NT2/D1 (cell line): Measurements from ENCODE around the gene ELP5.
A peak's percentile ranks its signal among the peaks of the same experiment; 100 is the strongest.

ENCODE experiments used
- DNase-seq: peaks from one replicate; pipeline ENCODE4 v3.0.0-alpha.2; 2011; ENCODE audit warnings: low read depth, low spot score
- H3K27me3 ChIP-seq: 2 replicates; pipeline ENCODE4 v1.6.0; 2011; ENCODE audit warnings: mild to moderate bottlenecking; ENCODE audit not compliant: insufficient read length, insufficient read depth
- H3K36me3 ChIP-seq: 2 replicates; pipeline ENCODE4 v1.6.1; 2011; ENCODE audit warnings: mild to moderate bottlenecking, low read length, mixed read lengths; ENCODE audit not compliant: insufficient read depth, insufficient read length
- H3K4me1 ChIP-seq: 2 replicates; pipeline ENCODE4 v1.5.1; 2011; ENCODE audit not compliant: insufficient read depth, insufficient read length
- H3K4me3 ChIP-seq: 2 replicates; pipeline ENCODE4 v1.5.1; 2011; ENCODE audit warnings: low read depth; ENCODE audit not compliant: insufficient read length
- H3K9ac ChIP-seq: 2 replicates; pipeline ENCODE4 v1.6.0; 2011; ENCODE audit warnings: low read depth; ENCODE audit not compliant: insufficient read length
- H3K9me3 ChIP-seq: 2 replicates; pipeline ENCODE4 v1.5.1; 2011; ENCODE audit warnings: mild to moderate bottlenecking, low read length; ENCODE audit not compliant: insufficient read depth
- SUZ12 ChIP-seq: IDR thresholded peaks from 2 replicates; pipeline ENCODE4 v1.6.1; 2011; ENCODE audit not compliant: insufficient read length, insufficient read depth; ENCODE audit errors: extremely low read depth
- YY1 ChIP-seq: IDR thresholded peaks from 2 replicates; pipeline ENCODE4 v1.6.1; 2011; ENCODE audit not compliant: insufficient read length, insufficient read depth
- ZNF274 ChIP-seq: IDR thresholded peaks from 2 replicates; pipeline ENCODE4 v1.6.1; 2011; ENCODE audit warnings: mild to moderate bottlenecking, low read depth, low read length

The ELP5 gene

DNA sequence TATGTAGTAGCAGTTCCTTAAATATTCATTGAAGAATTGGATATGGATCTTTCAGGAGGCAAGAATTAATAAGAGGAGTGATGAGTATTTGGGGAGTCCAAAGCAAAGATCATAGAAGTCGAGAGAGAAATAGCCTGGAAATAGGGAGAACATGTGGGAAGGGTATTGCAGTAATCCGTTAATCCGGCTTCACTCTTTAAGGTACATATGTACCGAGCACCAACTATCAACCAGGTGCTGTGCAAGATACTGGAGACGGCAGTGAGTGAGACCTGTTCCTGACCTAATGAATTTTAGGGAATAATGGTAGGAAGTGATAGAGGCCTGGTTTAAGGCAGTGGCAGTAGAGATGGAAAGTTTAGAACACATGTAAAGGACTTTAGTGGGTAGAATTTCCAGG lies 1.1 kb downstream of the ELP5 start:
- Histone ChIP-seq H3K27me3 (no peaks in the 10 kb centered on the region), H3K9ac (peak overlapping the region; percentile 93), H3K4me1 (peaks cover 4% of the 10 kb centered on the region), H3K36me3 (peaks cover 49% of the 10 kb centered on the region), H3K9me3 (no peaks in the 10 kb centered on the region), H3K4me3 (peak overlapping the region; percentile 80)
- DNase-seq = no peak
- TF ChIP-seq YY1 = no peak
- TF ChIP-seq SUZ12 = no peak
- no peak for TF ChIP-seq ZNF274

DNA sequence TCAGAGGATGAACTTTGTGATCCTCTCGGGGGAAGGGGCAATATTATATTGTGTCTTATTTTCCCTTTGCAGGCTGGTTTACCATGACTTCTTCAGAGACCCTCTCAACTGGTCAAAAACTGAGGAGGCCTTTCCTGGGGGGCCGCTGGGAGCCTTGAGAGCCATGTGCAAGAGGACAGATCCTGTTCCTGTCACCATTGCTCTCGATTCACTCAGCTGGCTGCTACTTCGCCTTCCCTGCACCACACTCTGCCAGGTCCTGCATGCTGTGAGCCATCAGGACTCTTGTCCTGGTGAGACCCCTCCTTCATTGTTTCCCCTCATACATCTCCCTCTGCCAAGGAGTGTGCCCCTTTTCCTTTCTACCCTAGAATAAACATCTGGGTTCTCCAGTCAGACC lies 2.5 kb downstream of the ELP5 start:
- Histone ChIP-seq H3K27me3 (no peaks in the 10 kb centered on the region), H3K4me1 (peaks cover 4% of the 10 kb centered on the region), H3K4me3 (no peak overlapping the region), H3K9ac (no peak overlapping the region), H3K9me3 (no peaks in the 10 kb centered on the region), H3K36me3 (peaks cover 56% of the 10 kb centered on the region)
- DNase-seq = no peak
- TF ChIP-seq ZNF274 (no peak), YY1 (no peak), SUZ12 (no peak)

GRCh38 chr17:7256766-7257456 lies 4.9 kb downstream of the ELP5 start:
- Histone ChIP-seq H3K4me3 (no peak overlapping the region), H3K4me1 (no peaks in the 10 kb centered on the region), H3K9ac (no peak overlapping the region), H3K9me3 (no peaks in the 10 kb centered on the region), H3K27me3 (peaks cover 14% of the 10 kb centered on the region), H3K36me3 (peaks cover 63% of the 10 kb centered on the region)
- TF ChIP-seq YY1 (no peak), ZNF274 (no peak), SUZ12 (no peak)
- no peak for DNase-seq

GRCh38 chr17:7258731-7259554 lies 6.9 kb downstream of the ELP5 start:
- peaks cover 2% of the 10 kb centered on the region for H3K4me1 ChIP-seq
- H3K9ac ChIP-seq = no peak overlapping the region
- no peak for DNase-seq
- no peak overlapping the region for H3K4me3 ChIP-seq
- TF ChIP-seq ZNF274 = no peak
- no peak for TF ChIP-seq YY1
- H3K36me3 ChIP-seq = peaks cover 56% of the 10 kb centered on the region
- H3K9me3 ChIP-seq = no peaks in the 10 kb centered on the region
- H3K27me3 ChIP-seq = peaks cover 34% of the 10 kb centered on the region

GRCh38 chr17:7259555-7259889 lies 7.5 kb downstream of the ELP5 start:
- peaks cover 51% of the 10 kb centered on the region for H3K36me3 ChIP-seq
- H3K4me3 ChIP-seq = no peak overlapping the region
- no peak for TF ChIP-seq SUZ12
- no peak for TF ChIP-seq YY1
- no peak for TF ChIP-seq ZNF274
- DNase-seq = no peak
- no peak overlapping the region for H3K9ac ChIP-seq
- no peaks in the 10 kb centered on the region for H3K9me3 ChIP-seq
- H3K4me1 ChIP-seq = peaks cover 2% of the 10 kb centered on the region
- peaks cover 34% of the 10 kb centered on the region for H3K27me3 ChIP-seq

DNA sequence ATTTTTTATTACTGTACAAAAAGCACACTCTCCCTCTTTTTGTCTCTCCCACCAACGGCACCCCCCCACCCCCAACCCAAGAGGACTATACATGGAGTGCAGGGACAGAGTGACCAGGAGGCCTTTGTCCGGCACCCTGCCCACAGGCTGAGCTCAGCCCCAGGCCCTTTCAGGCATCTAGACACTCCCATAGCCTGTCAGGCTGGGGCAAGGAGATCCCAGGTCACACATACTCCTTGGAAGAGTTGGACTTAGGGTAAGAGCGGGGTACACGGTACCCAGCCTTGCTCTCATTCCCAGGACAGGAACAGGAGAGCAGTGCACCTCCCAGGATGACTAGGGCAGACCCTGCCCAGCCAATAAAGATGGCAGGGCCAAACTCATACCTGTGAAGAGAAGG lies 8.1 kb downstream of the ELP5 start:
- peak overlapping the region; percentile 81 for H3K9ac ChIP-seq
- H3K4me3 ChIP-seq = peak overlapping the region; percentile 59

DNA sequence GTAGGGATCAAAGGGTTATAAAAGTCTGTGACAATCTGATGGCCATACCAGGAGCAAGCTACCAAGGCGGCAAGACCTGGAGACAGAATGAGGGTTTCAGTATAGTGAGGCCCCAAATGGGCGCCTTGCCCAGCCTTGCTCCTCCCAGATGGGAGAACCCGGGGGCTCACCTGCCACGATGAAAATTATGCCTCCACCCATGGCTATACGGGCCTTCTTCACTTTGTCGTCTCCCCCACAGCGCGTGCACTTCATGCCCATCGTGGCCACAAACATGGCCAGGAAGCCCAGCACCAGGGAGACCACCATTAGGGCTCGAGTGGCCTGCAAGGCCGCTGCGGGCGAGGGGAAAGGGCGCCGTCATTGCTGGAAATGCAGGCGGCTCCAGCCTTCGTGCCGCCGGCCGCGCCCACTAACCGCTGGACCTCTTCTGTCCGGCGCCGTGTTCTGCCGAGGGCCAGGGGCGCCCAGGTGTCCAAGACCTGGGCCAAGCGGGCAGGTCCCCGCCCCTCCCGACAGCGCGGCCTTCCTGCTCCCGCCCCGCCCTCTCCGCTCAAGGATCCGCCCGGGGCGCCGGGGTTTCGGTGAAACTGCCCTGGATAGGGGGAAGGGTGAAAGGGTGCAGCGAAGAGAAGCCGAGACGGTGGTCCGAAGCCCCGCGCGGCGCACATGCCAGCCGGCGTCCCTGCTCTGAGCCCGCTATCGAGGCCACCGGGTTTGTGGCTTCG lies 8.8 kb downstream of the ELP5 start:
- Histone ChIP-seq H3K9me3 (no peaks in the 10 kb centered on the region), H3K4me1 (peaks cover 2% of the 10 kb centered on the region), H3K4me3 (peak overlapping the region; percentile 59), H3K36me3 (peaks cover 40% of the 10 kb centered on the region), H3K27me3 (peaks cover 34% of the 10 kb centered on the region), H3K9ac (peak overlapping the region; percentile 81)
- DNase-seq = no peak
- no peak for TF ChIP-seq SUZ12
- no peak for TF ChIP-seq ZNF274
- TF ChIP-seq YY1 = no peak

More for the DNA sequence above, 8.1 kb downstream of the ELP5 start:
- no peak for TF ChIP-seq ZNF274
- no peak for TF ChIP-seq SUZ12
- TF ChIP-seq YY1 = no peak
- no peak for DNase-seq
- peaks cover 34% of the 10 kb centered on the region for H3K27me3 ChIP-seq
- peaks cover 2% of the 10 kb centered on the region for H3K4me1 ChIP-seq
- H3K9me3 ChIP-seq = no peaks in the 10 kb centered on the region
- H3K36me3 ChIP-seq = peaks cover 44% of the 10 kb centered on the region
